RCC 7860 (cell line): ENCODE measurements around the gene OXER1.

Experiments
- DNase-seq: peaks from one replicate; pipeline ENCODE4 v3.0.0-alpha.2; 2015; ENCODE audit warnings: low spot score
- FAIRE-seq: peaks from 2 replicates; lab custom pipeline; 2012; peaks lifted over from hg19 to GRCh38; lab: Jason Lieb, UNC

The OXER1 gene

GRCh38 chr2:42764096-42764495, at the start of gene OXER1:
TSS of gene OXER1 (minus strand) at chr2:42764135. CDS start at chr2:42764062, 73 bp downstream.
- FAIRE-seq (no peak), DNase-seq (no peak)

- FAIRE-seq = no peak
- no peak for DNase-seq
Observed at GRCh38 chr2:42812899-42813479, 49.1 kb upstream of the OXER1 start.

- FAIRE-seq (no peak), DNase-seq (no peak)
Observed at GRCh38 chr2:42810971-42811811, 47.3 kb upstream of the OXER1 start.

GRCh38 chr2:42810121-42810970, 46.4 kb upstream of the OXER1 start:
- DNase-seq = peak; percentile 97
- peak; percentile 37 for FAIRE-seq

GRCh38 chr2:42809819-42810120, 45.8 kb upstream of the OXER1 start:
- FAIRE-seq (no peak), DNase-seq (peak; percentile 62)

- no peak for DNase-seq
Observed at GRCh38 chr2:42809131-42809818, 45.3 kb upstream of the OXER1 start.

GRCh38 chr2:42808301-42808700, 44.4 kb upstream of the OXER1 start:
- DNase-seq (no peak), FAIRE-seq (no peak)

More at GRCh38 chr2:42809131-42809818, 45.3 kb upstream of the OXER1 start:
- FAIRE-seq = no peak

GRCh38 chr2:42806786-42807185, 42.9 kb upstream of the OXER1 start:
- FAIRE-seq (no peak), DNase-seq (no peak)

GRCh38 chr2:42804891-42805290, 41.0 kb upstream of the OXER1 start:
- DNase-seq (no peak), FAIRE-seq (no peak)

GRCh38 chr2:42804338-42804737, 40.4 kb upstream of the OXER1 start:
- no peak for FAIRE-seq
- DNase-seq = no peak

- FAIRE-seq (no peak), DNase-seq (no peak)
Observed at GRCh38 chr2:42802150-42802549, 38.2 kb upstream of the OXER1 start.

- DNase-seq (no peak), FAIRE-seq (no peak)
Observed at GRCh38 chr2:42801381-42801780, 37.4 kb upstream of the OXER1 start.

- DNase-seq (no peak), FAIRE-seq (no peak)
Observed at GRCh38 chr2:42800981-42801380, 37.0 kb upstream of the OXER1 start.

GRCh38 chr2:42800461-42800962, 36.6 kb upstream of the OXER1 start:
- FAIRE-seq = no peak

GRCh38 chr2:42799881-42800280, 35.9 kb upstream of the OXER1 start:
- DNase-seq (no peak), FAIRE-seq (no peak)

More at GRCh38 chr2:42800461-42800962, 36.6 kb upstream of the OXER1 start:
- DNase-seq = no peak

GRCh38 chr2:42797281-42797680, 33.3 kb upstream of the OXER1 start:
- no peak for DNase-seq
- no peak for FAIRE-seq

GRCh38 chr2:42796427-42797248, 32.7 kb upstream of the OXER1 start:
- DNase-seq (no peak), FAIRE-seq (no peak)

- FAIRE-seq = no peak
- no peak for DNase-seq
Observed at GRCh38 chr2:42795841-42796301, 31.9 kb upstream of the OXER1 start.

GRCh38 chr2:42795275-42795674, 31.3 kb upstream of the OXER1 start:
- DNase-seq (no peak), FAIRE-seq (no peak)
